ENCODE data around the gene LTK.

DNA sequence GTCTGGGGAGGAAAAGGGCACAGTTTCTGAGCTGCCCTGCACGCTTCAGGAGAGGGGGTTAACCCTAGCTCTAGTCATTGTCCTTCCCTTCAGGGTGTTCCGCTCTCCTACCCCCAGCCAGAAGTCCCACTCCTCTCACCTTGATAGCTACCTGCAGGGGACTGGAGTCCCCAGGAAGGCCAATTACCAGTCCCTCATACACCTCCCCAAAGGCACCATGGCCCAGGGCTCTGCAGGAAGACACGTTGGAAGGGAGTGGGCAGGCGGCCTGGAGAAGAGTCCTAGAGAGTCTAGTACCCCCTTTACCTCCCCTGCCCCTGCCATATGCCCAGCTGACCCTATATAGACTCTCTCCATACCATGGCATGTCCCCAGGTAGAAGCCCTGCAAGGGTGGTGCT, 7.9 kb downstream of the LTK start:
- TF ChIP-seq, protein P1, sequence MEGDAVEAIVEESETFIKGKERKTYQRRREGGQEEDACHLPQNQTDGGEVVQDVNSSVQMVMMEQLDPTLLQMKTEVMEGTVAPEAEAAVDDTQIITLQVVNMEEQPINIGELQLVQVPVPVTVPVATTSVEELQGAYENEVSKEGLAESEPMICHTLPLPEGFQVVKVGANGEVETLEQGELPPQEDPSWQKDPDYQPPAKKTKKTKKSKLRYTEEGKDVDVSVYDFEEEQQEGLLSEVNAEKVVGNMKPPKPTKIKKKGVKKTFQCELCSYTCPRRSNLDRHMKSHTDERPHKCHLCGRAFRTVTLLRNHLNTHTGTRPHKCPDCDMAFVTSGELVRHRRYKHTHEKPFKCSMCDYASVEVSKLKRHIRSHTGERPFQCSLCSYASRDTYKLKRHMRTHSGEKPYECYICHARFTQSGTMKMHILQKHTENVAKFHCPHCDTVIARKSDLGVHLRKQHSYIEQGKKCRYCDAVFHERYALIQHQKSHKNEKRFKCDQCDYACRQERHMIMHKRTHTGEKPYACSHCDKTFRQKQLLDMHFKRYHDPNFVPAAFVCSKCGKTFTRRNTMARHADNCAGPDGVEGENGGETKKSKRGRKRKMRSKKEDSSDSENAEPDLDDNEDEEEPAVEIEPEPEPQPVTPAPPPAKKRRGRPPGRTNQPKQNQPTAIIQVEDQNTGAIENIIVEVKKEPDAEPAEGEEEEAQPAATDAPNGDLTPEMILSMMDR (IDR thresholded peaks at IDR 0.05; ENCODE audit: low read length) = no peak
- TF ChIP-seq EZH2 (IDR thresholded peaks at IDR 0.05; ENCODE audit: borderline replicate concordance, low read length) = no peak
